ENCODE measurements around the gene TMEM255B. TPM values are rescaled to one million over a fixed set of nuclear protein-coding genes. Genes with fewer than 3 reads are reported as not detected.

TMEM255B gene
- total RNA-seq, 1 donor from 2014 or later = 8.4 TPM

DNA sequence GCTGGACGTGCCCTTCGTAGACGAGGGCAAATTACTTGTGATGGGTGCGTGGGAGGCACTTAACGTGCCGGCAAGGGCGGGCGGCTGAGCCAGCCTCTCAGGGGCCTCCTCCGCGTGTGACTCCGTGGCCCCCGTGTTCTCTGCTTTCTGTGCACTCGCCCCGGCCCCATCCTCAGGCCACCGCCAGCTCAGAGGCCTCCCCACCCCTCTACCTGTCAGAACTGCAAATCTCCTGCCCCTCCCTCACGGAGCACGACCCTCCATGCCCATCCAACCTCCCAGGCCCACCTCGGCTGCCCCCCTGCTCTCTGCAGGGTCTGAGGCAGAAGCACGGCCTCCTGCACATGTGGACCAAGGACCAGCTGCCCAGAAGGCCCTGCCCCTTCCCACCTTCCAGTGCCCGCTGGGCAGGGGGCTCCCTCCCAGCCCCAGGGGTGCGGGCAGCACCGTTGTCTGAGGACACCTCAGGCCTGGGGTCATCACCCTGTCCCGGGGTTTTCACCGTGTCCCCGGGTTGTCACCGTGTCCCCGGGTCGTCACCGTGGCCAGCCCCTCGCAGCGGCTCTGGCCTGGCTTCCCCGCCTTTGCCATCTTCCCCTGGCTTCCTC is 44.5 kb downstream of the TMEM255B start:
- Histone ChIP-seq H3K4me2 (ENCODE audit: low read length) (no peak overlapping the region), H3K79me2 (ENCODE audit: insufficient read depth, low read length) (no peaks in the 10 kb centered on the region), H3K27me3 (ENCODE audit: insufficient read depth, low read length) (no peaks in the 10 kb centered on the region), H3K4me3 (ENCODE audit: insufficient read depth, low read depth, low read length) (no peak overlapping the region), H3K27ac (ENCODE audit: low read depth, low read length) (no peak overlapping the region), H3K9ac (ENCODE audit: low read length) (no peak overlapping the region), H3K36me3 (ENCODE audit: insufficient read depth, low read length) (no peaks in the 10 kb centered on the region), H4K20me1 (ENCODE audit: insufficient read depth, low read length) (no peaks in the 10 kb centered on the region), H3K4me1 (ENCODE audit: insufficient read depth, low read length) (peaks cover 7% of the 10 kb centered on the region), H3K9me3 (ENCODE audit: insufficient read depth, low read depth, low read length) (peaks cover 8% of the 10 kb centered on the region), H2AFZ (ENCODE audit: low read depth, low read length) (no peak overlapping the region)
- Mint-ChIP-seq H3K9me3 (ENCODE audit: unreplicated experiment) (peaks cover 4% of the 10 kb centered on the region), H3K4me3 (ENCODE audit: unreplicated experiment) (no peak overlapping the region), H3K27me3 (ENCODE audit: low read depth, unreplicated experiment) (peaks cover 9% of the 10 kb centered on the region), H3K4me1 (ENCODE audit: low read depth, unreplicated experiment) (peaks cover 4% of the 10 kb centered on the region), H3K36me3 (ENCODE audit: low read depth, unreplicated experiment) (no peaks in the 10 kb centered on the region), H3K27ac (ENCODE audit: unreplicated experiment) (no peak overlapping the region)
- DNase-seq (ENCODE audit: low read depth) (no peak), FAIRE-seq (no peak)
- TF ChIP-seq, protein P1, sequence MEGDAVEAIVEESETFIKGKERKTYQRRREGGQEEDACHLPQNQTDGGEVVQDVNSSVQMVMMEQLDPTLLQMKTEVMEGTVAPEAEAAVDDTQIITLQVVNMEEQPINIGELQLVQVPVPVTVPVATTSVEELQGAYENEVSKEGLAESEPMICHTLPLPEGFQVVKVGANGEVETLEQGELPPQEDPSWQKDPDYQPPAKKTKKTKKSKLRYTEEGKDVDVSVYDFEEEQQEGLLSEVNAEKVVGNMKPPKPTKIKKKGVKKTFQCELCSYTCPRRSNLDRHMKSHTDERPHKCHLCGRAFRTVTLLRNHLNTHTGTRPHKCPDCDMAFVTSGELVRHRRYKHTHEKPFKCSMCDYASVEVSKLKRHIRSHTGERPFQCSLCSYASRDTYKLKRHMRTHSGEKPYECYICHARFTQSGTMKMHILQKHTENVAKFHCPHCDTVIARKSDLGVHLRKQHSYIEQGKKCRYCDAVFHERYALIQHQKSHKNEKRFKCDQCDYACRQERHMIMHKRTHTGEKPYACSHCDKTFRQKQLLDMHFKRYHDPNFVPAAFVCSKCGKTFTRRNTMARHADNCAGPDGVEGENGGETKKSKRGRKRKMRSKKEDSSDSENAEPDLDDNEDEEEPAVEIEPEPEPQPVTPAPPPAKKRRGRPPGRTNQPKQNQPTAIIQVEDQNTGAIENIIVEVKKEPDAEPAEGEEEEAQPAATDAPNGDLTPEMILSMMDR (IDR thresholded peaks at IDR 0.05; ENCODE audit: insufficient read depth, low read depth, low read length) = no peak
- no peak for TF ChIP-seq EZH2 (IDR thresholded peaks at IDR 0.05; ENCODE audit: insufficient read depth, low read length)

DNA sequence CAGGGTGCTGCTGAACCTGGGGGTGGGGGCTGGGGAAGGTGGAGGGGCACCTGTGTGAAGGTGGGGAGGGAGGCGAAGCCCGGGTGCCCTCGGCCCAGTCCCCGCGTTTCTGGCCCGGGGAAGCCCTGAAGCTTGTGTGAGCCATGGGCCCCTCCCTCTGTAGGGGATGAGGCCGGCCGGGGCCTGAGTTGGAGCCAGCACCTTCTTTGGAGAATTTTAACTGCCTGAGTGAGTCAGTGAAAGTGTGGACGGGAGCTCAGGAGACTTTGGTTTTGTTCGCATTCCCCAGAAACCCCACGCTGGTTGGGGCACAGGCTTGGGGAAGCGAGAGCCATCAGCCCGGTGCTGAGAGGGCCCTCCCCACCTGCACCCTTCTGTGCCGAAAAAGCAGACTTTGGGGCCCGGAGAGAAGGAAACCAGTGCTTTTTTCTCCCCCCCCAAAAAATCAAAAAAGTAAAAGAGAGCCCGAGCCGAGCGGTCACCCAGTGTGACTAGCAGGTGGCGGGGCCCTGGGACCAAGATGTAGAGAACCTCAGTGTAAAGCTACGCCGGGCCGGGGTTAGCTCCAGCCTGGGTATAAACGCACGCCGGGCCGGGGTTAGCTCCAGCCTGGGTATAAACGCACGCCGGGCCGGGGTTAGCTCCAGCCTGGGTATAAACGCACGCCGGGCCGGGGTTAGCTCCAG is 45.1 kb downstream of the TMEM255B start:
- Histone ChIP-seq H3K36me3 (ENCODE audit: insufficient read depth, low read length) (no peaks in the 10 kb centered on the region), H2AFZ (ENCODE audit: low read depth, low read length) (no peak overlapping the region), H3K4me1 (ENCODE audit: insufficient read depth, low read length) (peaks cover 7% of the 10 kb centered on the region), H3K27ac (ENCODE audit: low read depth, low read length) (no peak overlapping the region), H3K27me3 (ENCODE audit: insufficient read depth, low read length) (no peaks in the 10 kb centered on the region), H3K9me3 (ENCODE audit: insufficient read depth, low read depth, low read length) (peaks cover 11% of the 10 kb centered on the region), H4K20me1 (ENCODE audit: insufficient read depth, low read length) (no peaks in the 10 kb centered on the region), H3K4me3 (ENCODE audit: insufficient read depth, low read depth, low read length) (no peak overlapping the region), H3K9ac (ENCODE audit: low read length) (no peak overlapping the region), H3K79me2 (ENCODE audit: insufficient read depth, low read length) (no peaks in the 10 kb centered on the region), H3K4me2 (ENCODE audit: low read length) (no peak overlapping the region)
- peaks cover 4% of the 10 kb centered on the region for H3K4me1 Mint-ChIP-seq (ENCODE audit: low read depth, unreplicated experiment)
- no peak overlapping the region for H3K27ac Mint-ChIP-seq (ENCODE audit: unreplicated experiment)
- FAIRE-seq = no peak
- H3K4me3 Mint-ChIP-seq (ENCODE audit: unreplicated experiment) = no peak overlapping the region
- H3K9me3 Mint-ChIP-seq (ENCODE audit: unreplicated experiment) = peaks cover 5% of the 10 kb centered on the region
- peaks cover 6% of the 10 kb centered on the region for H3K27me3 Mint-ChIP-seq (ENCODE audit: low read depth, unreplicated experiment)
- peak; percentile 42 for DNase-seq (ENCODE audit: low read depth)
- H3K36me3 Mint-ChIP-seq (ENCODE audit: low read depth, unreplicated experiment) = no peaks in the 10 kb centered on the region
- TF ChIP-seq, protein P1 (IDR thresholded peaks at IDR 0.05; ENCODE audit: insufficient read depth, low read depth, low read length) = no peak
- TF ChIP-seq EZH2 (IDR thresholded peaks at IDR 0.05; ENCODE audit: insufficient read depth, low read length) = no peak
